Embryonic facial prominence (tissue), 1 donor: ENCODE results near the gene HBE1.
"Not testable (repeated sequence)": the region's sequence is repeated elsewhere in the genome, so short reads cannot be mapped to it uniquely, and the experiment has no call there.

Experiments
- DNase-seq: peaks from one replicate; pipeline ENCODE4 v3.0.0-alpha.2; 2016; ENCODE audit errors: extremely low spot score

Gene HBE1

GRCh38 chr11:5285703-5286340, 16.1 kb upstream of the HBE1 start:
- DNase-seq, result no peak

GRCh38 chr11:5284637-5285036, 14.9 kb upstream of the HBE1 start:
- DNase-seq, result no peak

GRCh38 chr11:5283882-5284281, 14.1 kb upstream of the HBE1 start:
- no peak for DNase-seq

- DNase-seq, result no peak
Observed at GRCh38 chr11:5283086-5283485, 13.3 kb upstream of the HBE1 start.

- no peak for DNase-seq
Observed at GRCh38 chr11:5282628-5283027, 12.9 kb upstream of the HBE1 start.

GRCh38 chr11:5281596-5281995, 11.9 kb upstream of the HBE1 start:
- no peak for DNase-seq

GRCh38 chr11:5280582-5281102, 10.9 kb upstream of the HBE1 start:
- no peak for DNase-seq

GRCh38 chr11:5279471-5280090, 9.8 kb upstream of the HBE1 start:
- DNase-seq, result no peak

GRCh38 chr11:5277807-5278382, 8.2 kb upstream of the HBE1 start:
- no peak for DNase-seq

GRCh38 chr11:5276697-5277096, 7.0 kb upstream of the HBE1 start:
- no peak for DNase-seq

- no peak for DNase-seq
Observed at GRCh38 chr11:5275369-5276110, 5.8 kb upstream of the HBE1 start.

GRCh38 chr11:5274395-5274794, 4.7 kb upstream of the HBE1 start:
- no peak for DNase-seq

- DNase-seq, result no peak
Observed at GRCh38 chr11:5272395-5273017, 2.8 kb upstream of the HBE1 start.

- DNase-seq, result no peak
Observed at GRCh38 chr11:5267033-5267563, 2.6 kb downstream of the HBE1 start.

- DNase-seq, result no peak
Observed at GRCh38 chr11:5266609-5267008, 3.1 kb downstream of the HBE1 start.

GRCh38 chr11:5265832-5266231, 3.9 kb downstream of the HBE1 start:
- no peak for DNase-seq

GRCh38 chr11:5258543-5259262, 11.0 kb downstream of the HBE1 start:
- DNase-seq, result no peak

GRCh38 chr11:5257296-5257695, 12.4 kb downstream of the HBE1 start:
- no peak for DNase-seq

GRCh38 chr11:5254646-5255413, 14.9 kb downstream of the HBE1 start, which contains the start of gene HBG2:
Gene HBG2 (minus strand): TSS chr11:5254781. CDS start chr11:5254728, 53 bp downstream.
- not testable (repeated sequence) for DNase-seq

GRCh38 chr11:5254023-5254422, 15.7 kb downstream of the HBE1 start:
- not testable (repeated sequence) for DNase-seq
